Measurements from ENCODE around the gene BTN3A1.

- TF ChIP-seq POLR2A (IDR thresholded peaks at IDR 0.05), result no peak
- no peak for TF ChIP-seq CTCF (IDR thresholded peaks at IDR 0.05)
- TF ChIP-seq EP300 (IDR thresholded peaks at IDR 0.05), result no peak
These were observed at the start of gene BTN3A1 for GRCh38 chr6:26401987-26402658.

Measured in sigmoid colon (tissue), 4 donors.